HUES6 (cell line): ENCODE results near the gene WEE2.
A peak's percentile ranks its signal among the peaks of the same experiment; 100 is the strongest.

ENCODE experiments used
- H3K27ac ChIP-seq: 2 replicates; pipeline ENCODE4 v1.7.0; 2013; ENCODE audit warnings: low read depth, mild to moderate bottlenecking, low read length, inconsistent platforms
- H3K27me3 ChIP-seq: 2 replicates; pipeline ENCODE4 v1.6.1; 2013; ENCODE audit warnings: low read length; ENCODE audit not compliant: control insufficient read depth, insufficient read depth
- H3K36me3 ChIP-seq: 2 replicates; pipeline ENCODE4 v1.6.1; 2013; ENCODE audit warnings: low read length; ENCODE audit not compliant: control insufficient read depth, insufficient read depth
- H3K4me1 ChIP-seq: 2 replicates; pipeline ENCODE4 v1.6.1; 2013; ENCODE audit warnings: low read length; ENCODE audit not compliant: control insufficient read depth, insufficient read depth
- H3K4me3 ChIP-seq: 2 replicates; pipeline ENCODE4 v1.5.1; 2013; ENCODE audit warnings: low read depth, low read length
- H3K9ac ChIP-seq: one replicate; pipeline ENCODE4 v1.6.1; 2013; ENCODE audit warnings: mild to moderate bottlenecking, low read length
- H3K9me3 ChIP-seq: 2 replicates; pipeline ENCODE4 v1.6.1; 2013; ENCODE audit warnings: low read depth, low read length; ENCODE audit not compliant: control insufficient read depth, insufficient read depth

The WEE2 gene

DNA sequence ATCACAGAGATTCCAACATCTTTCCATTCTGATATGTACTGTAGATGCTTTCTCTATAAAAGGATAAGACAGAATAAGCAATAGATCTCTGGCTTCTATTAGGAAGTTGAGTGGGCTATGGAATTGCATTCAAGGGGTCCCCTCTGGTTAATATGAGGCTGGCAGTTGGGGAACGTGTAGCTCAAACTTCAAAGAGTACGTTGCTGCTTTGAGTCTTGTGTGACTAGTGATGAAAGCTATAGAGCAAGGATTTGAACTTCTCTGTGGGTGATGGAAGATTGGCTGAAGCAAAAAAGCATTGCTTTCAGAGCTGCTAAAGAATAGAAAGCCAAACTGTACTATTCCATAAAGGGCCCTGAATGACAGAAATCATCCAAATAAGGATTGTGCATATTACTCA lies 6.4 kb downstream of the WEE2 start:
- Histone ChIP-seq H3K36me3 (no peaks in the 10 kb centered on the region), H3K4me3 (no peak overlapping the region), H3K9me3 (no peaks in the 10 kb centered on the region), H3K27ac (no peak overlapping the region), H3K27me3 (no peaks in the 10 kb centered on the region), H3K4me1 (peaks cover 9% of the 10 kb centered on the region), H3K9ac (no peak overlapping the region)

DNA sequence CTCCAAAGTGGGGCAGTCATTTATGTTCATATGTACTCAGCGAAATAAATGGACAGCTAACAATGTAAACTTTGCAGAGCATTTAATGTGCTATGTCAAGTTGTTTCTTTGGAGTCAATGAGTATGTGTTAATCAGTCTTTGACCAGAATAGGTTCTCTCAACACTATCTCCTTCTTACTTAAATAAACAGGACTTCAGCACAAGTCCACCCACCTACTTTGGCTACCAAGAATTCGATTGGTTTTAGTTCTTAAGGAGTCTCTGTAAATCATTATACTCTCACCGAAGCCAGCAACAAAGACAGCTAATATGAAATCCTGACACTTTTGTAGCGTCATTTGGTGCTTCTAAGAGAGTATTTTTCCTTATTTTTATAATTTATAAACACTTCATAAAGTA lies 6.9 kb downstream of the WEE2 start:
- Histone ChIP-seq H3K9ac (no peak overlapping the region), H3K4me3 (no peak overlapping the region), H3K9me3 (no peaks in the 10 kb centered on the region), H3K27ac (no peak overlapping the region), H3K27me3 (no peaks in the 10 kb centered on the region), H3K4me1 (peaks cover 9% of the 10 kb centered on the region), H3K36me3 (no peaks in the 10 kb centered on the region)

DNA sequence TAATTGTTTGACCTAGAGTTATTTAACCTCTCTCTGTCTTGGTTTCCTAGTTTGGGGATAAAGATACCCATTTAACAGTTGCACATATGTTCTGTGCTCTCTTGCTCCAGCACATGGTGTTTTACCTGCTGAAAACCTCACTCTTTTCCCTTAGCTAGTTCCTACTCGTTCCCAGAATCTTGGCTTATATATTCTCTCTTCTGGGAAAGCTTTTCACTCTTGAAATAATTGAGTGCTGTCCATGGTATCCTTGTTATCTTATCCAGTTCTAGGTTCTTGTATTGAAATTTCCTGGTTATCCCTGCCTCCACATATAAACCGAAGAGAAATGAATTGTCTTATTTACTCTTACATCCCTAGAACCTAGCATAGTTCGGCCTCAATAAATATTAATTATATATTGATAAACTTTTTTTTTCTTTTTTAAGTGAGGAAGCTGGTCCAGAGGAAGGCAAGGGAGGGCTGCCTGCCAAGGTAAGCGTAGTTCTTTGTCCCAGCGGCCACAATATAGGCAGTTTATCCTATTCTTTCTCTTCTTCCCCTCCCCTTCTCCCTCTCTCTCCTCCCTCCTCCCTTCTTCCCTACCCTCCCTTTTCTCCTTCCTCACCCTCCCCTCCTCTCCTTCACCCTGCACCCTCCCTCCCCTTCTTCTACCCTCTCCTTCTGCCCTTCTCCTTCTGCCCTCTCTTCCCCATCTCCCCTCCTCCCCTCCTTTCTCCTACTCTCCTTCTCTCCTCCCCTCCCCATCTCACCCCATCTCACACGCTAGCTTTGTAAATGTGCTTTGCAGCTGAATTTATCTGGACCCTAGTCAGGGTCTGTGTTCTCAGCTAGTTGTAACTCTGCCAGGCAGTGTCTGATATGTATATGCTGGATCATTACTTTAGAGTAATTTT lies 7.9 kb downstream of the WEE2 start:
- H3K9ac ChIP-seq, result no peak overlapping the region
- no peak overlapping the region for H3K4me3 ChIP-seq
- no peak overlapping the region for H3K27ac ChIP-seq
- no peaks in the 10 kb centered on the region for H3K9me3 ChIP-seq
- H3K36me3 ChIP-seq, result no peaks in the 10 kb centered on the region
- H3K27me3 ChIP-seq, result no peaks in the 10 kb centered on the region
- peaks cover 6% of the 10 kb centered on the region for H3K4me1 ChIP-seq

- no peaks in the 10 kb centered on the region for H3K36me3 ChIP-seq
- no peak overlapping the region for H3K27ac ChIP-seq
- H3K27me3 ChIP-seq, result no peaks in the 10 kb centered on the region
- H3K4me3 ChIP-seq, result no peak overlapping the region
- H3K9me3 ChIP-seq, result no peaks in the 10 kb centered on the region
- no peak overlapping the region for H3K9ac ChIP-seq
- no peaks in the 10 kb centered on the region for H3K4me1 ChIP-seq
Measured at GRCh38 chr7:141717450-141717849, 9.3 kb downstream of the WEE2 start.

DNA sequence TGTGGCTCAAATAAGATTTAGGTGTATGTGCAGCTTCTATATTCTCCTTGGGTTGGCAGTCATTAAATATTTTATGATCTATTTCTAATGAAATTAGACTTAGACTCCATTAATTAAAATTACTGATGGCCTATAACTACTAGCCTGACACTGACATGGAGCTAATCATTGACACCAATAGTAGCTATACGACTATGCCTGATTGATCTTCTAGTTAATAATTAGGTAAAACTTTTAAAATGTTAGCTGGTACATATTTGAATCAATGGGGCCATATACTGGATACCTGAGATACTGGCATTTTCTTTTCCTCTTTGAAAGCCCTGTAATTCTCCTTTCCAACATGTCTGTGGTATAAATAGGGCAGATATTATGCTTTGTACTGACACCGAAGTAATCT lies 14.4 kb downstream of the WEE2 start:
- H3K4me1 ChIP-seq, result no peaks in the 10 kb centered on the region
- no peak overlapping the region for H3K27ac ChIP-seq
- H3K9me3 ChIP-seq, result no peaks in the 10 kb centered on the region
- H3K9ac ChIP-seq, result no peak overlapping the region
- H3K4me3 ChIP-seq, result no peak overlapping the region
- no peaks in the 10 kb centered on the region for H3K36me3 ChIP-seq
- H3K27me3 ChIP-seq, result no peaks in the 10 kb centered on the region

DNA sequence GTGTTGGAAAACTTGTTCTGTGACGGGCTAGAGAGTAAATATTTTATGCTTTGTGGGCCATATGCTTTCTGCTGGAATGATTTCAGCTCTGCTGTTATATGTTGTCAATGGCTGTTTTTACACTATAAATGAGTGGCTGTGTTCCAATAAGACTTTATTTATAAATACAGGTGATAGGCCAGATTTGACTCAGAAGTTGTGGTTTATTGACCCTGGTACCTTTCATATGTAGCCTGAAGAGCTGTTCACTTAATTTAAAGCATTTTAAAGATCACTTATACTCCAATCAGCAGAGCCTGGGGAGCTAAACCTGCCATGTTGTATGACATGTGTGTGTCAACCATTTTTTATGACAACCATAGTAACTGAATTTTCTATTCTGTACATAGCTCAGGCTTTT lies 20.9 kb downstream of the WEE2 start:
- H3K27ac ChIP-seq, result no peak overlapping the region
- no peak overlapping the region for H3K9ac ChIP-seq
- H3K4me1 ChIP-seq, result no peaks in the 10 kb centered on the region; the same call in 1 of the 2 replicates
- H3K36me3 ChIP-seq, result no peaks in the 10 kb centered on the region
- no peak overlapping the region for H3K4me3 ChIP-seq
- no peaks in the 10 kb centered on the region for H3K9me3 ChIP-seq
- H3K27me3 ChIP-seq, result no peaks in the 10 kb centered on the region

DNA sequence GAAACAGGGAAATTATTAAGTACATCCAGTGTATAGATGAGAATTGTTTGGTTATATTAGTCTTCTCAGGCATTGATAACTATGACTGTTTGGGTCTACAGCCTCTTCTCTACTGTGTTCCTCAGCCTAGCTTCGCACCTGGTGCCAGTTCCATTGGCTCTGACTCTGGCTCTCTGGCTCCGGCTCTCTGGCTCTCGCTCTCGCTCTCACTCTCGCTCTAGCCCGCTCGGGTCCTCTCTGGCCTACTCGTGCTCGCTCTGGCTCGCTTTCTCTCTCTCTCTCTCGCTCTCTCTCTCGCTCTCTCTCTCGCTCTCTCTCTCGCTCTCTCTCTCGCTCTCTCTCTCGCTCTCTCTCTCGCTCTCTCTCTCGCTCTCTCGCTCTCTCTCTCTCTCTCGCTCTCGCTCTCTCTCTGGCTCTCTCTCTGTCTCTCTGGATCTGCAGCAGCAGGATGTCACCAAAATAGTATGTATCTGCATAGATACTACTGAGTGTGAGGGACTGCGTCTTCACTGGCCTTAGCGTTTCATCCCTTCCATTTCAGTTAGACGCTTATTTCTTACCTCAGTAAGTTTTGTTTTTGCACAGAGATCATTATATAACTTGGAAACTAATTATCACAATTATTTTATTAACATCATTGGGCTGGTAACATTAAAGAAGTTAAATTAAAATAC lies 23.5 kb downstream of the WEE2 start:
- no peak overlapping the region for H3K9ac ChIP-seq
- H3K9me3 ChIP-seq, result no peaks in the 10 kb centered on the region
- H3K4me3 ChIP-seq, result no peak overlapping the region
- H3K36me3 ChIP-seq, result no peaks in the 10 kb centered on the region
- H3K4me1 ChIP-seq, result no peaks in the 10 kb centered on the region; the same call in 1 of the 2 replicates
- H3K27ac ChIP-seq, result no peak overlapping the region
- no peaks in the 10 kb centered on the region for H3K27me3 ChIP-seq

DNA sequence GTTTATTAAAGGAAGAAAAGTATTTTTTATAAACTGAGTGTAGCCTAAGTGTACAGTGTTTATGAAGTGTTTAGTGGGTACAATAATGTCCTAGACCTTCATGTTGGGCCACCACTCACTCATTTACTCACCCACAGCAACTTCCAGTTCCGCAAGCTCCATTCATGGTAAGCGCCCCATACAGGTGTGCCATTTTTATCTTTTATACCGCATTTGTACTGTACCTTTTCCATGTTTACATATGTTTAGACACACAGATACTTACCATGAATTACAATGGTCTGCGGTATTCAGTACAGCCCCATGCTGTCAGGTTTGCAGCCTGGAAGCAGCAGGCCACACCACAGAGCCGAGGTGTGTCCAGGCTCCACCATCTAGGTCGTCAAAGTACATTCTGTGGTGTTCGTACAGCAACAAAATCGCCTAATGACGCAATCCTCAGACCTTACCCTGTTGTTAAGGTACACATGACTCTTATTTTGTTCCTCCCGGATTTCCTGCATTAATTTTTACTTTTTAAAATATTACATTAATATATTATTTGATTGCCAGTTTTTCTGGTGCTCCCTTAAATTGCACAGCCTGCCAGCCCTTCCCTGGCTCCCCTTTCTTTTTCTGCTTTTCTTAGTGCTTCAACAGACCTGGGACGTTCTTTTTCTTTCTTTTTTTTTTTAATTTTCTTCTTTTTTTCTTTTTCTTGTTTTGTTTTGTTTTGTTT lies 29.1 kb downstream of the WEE2 start:
- Histone ChIP-seq H3K27ac (peak overlapping the region; percentile 38; the same call in 1 of the 2 replicates), H3K9ac (peak overlapping the region; percentile 40), H3K36me3 (peaks cover 31% of the 10 kb centered on the region), H3K9me3 (no peaks in the 10 kb centered on the region), H3K4me3 (peak overlapping the region; percentile 87), H3K4me1 (peaks cover 4% of the 10 kb centered on the region), H3K27me3 (no peaks in the 10 kb centered on the region)

GRCh38 chr7:141737836-141738591 lies 29.9 kb downstream of the WEE2 start, which contains the start of gene SSBP1:
Gene SSBP1 (plus strand): TSS chr7:141738358. CDS start chr7:141739167, 809 bp downstream.
- Histone ChIP-seq H3K4me3 (peak within 1 kb of the TSS; percentile 87), H3K9me3 (no peaks in the 10 kb centered on the region), H3K9ac (peak within 1 kb of the TSS; percentile 90), H3K36me3 (peaks cover 38% of the 10 kb centered on the region), H3K27ac (peak within 1 kb of the TSS; percentile 74), H3K27me3 (no peaks in the 10 kb centered on the region), H3K4me1 (peaks cover 4% of the 10 kb centered on the region)

DNA sequence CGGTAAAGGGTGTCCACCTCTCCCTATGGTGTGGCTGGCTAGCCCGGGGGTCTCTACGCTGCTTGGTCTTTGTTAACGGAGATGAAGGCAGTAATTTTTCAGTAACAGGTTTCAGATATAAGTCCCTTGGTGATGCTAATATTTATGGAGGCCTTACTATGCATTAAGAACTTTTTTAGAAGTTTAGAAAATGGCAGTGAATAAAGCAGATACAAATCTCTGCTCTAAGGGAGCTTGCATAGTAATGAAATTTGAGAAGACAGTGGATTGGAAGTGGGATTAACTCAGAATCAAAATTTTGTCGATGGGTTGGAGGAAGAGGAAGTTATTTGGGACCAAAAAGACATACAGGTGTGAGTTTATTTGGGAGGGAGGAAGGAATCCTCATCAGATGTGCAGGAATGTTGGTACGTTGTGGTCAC lies 30.4 kb downstream of the WEE2 start:
- Histone ChIP-seq H3K27ac (peak overlapping the region; percentile 74), H3K36me3 (peaks cover 44% of the 10 kb centered on the region)

More for the DNA sequence above, 30.4 kb downstream of the WEE2 start:
- Histone ChIP-seq H3K4me3 (peak overlapping the region; percentile 87), H3K9me3 (no peaks in the 10 kb centered on the region), H3K27me3 (no peaks in the 10 kb centered on the region), H3K4me1 (peaks cover 4% of the 10 kb centered on the region; the same call in 1 of the 2 replicates), H3K9ac (peak overlapping the region; percentile 90)
